Measurements from ENCODE around the gene IP6K1.

DNA sequence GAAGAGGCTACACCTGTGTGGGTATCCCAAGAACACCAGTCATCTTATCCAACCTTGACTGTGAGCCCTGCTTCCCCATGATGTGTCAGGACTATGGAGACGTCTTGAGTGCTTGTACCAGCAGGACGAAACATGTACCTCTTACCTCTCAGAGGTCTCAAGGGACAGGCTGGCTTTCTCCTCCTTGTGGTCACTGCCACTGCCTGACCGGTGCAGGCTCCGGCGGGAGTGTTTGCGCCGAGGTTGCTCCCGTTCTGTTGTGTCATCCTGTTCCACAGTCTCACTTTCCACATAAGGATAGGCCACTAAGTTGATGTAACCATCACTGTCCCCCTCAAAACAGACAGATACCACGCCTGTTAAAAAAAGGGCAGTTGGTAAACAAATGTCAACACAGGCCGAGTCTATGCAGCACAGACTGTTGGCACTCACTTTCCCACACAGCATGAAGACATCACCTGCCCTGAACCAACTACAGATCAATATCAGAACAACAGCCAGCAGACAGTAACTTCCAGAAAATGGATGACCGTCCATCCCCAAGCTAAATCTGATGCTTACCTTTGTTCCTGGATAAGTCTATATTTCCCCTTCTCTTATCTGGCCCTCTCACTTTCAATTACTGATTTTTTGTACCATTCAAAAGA lies 48.2 kb downstream of the IP6K1 start:
- TF ChIP-seq, protein P1, sequence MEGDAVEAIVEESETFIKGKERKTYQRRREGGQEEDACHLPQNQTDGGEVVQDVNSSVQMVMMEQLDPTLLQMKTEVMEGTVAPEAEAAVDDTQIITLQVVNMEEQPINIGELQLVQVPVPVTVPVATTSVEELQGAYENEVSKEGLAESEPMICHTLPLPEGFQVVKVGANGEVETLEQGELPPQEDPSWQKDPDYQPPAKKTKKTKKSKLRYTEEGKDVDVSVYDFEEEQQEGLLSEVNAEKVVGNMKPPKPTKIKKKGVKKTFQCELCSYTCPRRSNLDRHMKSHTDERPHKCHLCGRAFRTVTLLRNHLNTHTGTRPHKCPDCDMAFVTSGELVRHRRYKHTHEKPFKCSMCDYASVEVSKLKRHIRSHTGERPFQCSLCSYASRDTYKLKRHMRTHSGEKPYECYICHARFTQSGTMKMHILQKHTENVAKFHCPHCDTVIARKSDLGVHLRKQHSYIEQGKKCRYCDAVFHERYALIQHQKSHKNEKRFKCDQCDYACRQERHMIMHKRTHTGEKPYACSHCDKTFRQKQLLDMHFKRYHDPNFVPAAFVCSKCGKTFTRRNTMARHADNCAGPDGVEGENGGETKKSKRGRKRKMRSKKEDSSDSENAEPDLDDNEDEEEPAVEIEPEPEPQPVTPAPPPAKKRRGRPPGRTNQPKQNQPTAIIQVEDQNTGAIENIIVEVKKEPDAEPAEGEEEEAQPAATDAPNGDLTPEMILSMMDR (conservative IDR thresholded peaks at IDR 0.05 in 1 of 2, IDR thresholded peaks at IDR 0.05 in 1 of 2; ENCODE audit: extremely low read depth in 1 of 2, insufficient read depth in 1 of 2, low read depth in 1 of 2, low read length in 2 of 2), result no peak
- TF ChIP-seq EZH2 (IDR thresholded peaks at IDR 0.05; ENCODE audit: borderline replicate concordance, low read length), result no peak

Measured in mammary epithelial cell (primary cell).